ENCODE measurements around the gene KDM4B.

DNA sequence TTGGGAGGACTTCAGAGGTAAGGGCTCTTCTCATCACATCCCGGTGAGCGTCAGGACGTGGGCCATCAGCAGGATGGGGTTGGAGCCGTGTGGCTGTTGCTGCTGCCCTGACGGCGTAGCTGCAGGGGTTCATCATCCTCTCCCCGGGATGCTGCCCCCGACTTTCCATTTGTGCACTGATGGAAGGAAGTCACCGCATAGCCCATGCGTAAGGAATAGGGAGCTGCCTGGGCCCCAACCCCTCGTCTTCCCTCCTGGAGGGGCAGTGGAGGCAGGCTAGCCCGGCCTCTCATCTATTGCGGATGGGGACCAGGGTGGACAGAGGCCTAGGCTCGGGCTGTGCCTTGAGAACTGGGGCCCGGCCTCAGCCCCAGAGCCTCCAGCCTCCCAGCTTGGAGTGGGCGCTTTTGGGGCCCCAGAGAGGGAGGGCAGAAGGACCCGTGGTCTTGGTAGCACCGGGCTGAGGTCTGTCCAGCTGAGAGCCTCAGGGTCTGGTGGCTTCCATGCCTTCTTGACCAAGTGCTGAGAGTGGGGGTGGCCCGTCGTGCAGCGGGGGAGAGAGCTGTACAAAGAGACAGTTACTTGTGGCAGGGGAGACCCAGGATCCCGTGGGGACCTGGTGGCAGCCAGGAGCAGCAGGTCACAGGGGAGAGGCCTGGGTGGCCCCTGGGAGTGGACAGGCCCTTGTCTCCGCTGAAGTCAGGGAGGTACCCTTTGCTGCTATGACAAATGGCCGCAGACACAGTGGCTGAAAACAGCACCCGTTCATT, 44.0 kb downstream of the KDM4B start:
- TF ChIP-seq, protein P1, sequence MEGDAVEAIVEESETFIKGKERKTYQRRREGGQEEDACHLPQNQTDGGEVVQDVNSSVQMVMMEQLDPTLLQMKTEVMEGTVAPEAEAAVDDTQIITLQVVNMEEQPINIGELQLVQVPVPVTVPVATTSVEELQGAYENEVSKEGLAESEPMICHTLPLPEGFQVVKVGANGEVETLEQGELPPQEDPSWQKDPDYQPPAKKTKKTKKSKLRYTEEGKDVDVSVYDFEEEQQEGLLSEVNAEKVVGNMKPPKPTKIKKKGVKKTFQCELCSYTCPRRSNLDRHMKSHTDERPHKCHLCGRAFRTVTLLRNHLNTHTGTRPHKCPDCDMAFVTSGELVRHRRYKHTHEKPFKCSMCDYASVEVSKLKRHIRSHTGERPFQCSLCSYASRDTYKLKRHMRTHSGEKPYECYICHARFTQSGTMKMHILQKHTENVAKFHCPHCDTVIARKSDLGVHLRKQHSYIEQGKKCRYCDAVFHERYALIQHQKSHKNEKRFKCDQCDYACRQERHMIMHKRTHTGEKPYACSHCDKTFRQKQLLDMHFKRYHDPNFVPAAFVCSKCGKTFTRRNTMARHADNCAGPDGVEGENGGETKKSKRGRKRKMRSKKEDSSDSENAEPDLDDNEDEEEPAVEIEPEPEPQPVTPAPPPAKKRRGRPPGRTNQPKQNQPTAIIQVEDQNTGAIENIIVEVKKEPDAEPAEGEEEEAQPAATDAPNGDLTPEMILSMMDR (IDR thresholded peaks at IDR 0.05), result no peak
- TF ChIP-seq POLR2A (IDR thresholded peaks at IDR 0.05) (no peak), EP300 (IDR thresholded peaks at IDR 0.05) (no peak)
